Breast epithelium (tissue), 3 donors: ENCODE measurements around the gene ERC1.

Experiments used
- CTCF ChIP-seq, 3 donors: fragments of 450-650 bp; IDR thresholded peaks; one replicate each; pipeline ENCODE4 v1.5.1; 2016 to 2017; ENCODE audit warnings: antibody characterized with exemption in 3 of 3, mild to moderate bottlenecking in 3 of 3, moderate library complexity in 3 of 3
- POLR2AphosphoS5 ChIP-seq, 3 donors: sonication (generic); formaldehyde crosslinking; IDR thresholded peaks; one replicate each; pipeline ENCODE4 v1.6.1; 2017; ENCODE audit warnings: antibody characterized with exemption in 3 of 3

- TF ChIP-seq CTCF (IDR thresholded peaks at IDR 0.05): no peak
- no peak for TF ChIP-seq POLR2AphosphoS5 (IDR thresholded peaks at IDR 0.05)
These were observed 55.7 kb downstream of the ERC1 start for GRCh38 chr12:1046727-1047126.
